Upper lobe of left lung (tissue), 6 donors: ENCODE measurements around the gene ABI1. TPM values are rescaled to one million over a fixed set of nuclear protein-coding genes. Genes with fewer than 3 reads are reported as not detected.
"Not testable (repeated sequence)": the region's sequence is repeated elsewhere in the genome, so short reads cannot be mapped to it uniquely, and the experiment has no call there.

ENCODE experiments used
- ATAC-seq, 2 donors: fragments of 200-7000 bp; cut with Tn5 transposase; one replicate each; pipeline ENCODE4 v1.9.1; 2022; ENCODE audit warnings: mild to moderate bottlenecking in 2 of 2, moderate library complexity in 2 of 2; ENCODE audit not compliant: low FRiP score in 2 of 2
- DNase-seq, 2 donors: peaks; one replicate each; pipeline ENCODE4 v3.0.0-alpha.2; 2019 to 2020
- H3K27ac ChIP-seq, 4 donors: fragments of 200-600 bp; sonication (generic); one replicate each; pipeline ENCODE4 v1.5.1; 2016 to 2019
- H3K27me3 ChIP-seq, 4 donors: fragments of 200-600 bp; sonication (generic); one replicate each; pipeline ENCODE4 v1.5.1; 2017 to 2019
- H3K36me3 ChIP-seq, 4 donors: fragments of 200-600 bp; sonication (generic); one replicate each; pipeline ENCODE4 v1.5.1; 2016 to 2019
- H3K4me1 ChIP-seq, 4 donors: fragments of 200-600 bp; sonication (generic); one replicate each; pipeline ENCODE4 v1.5.1; 2018 to 2019
- H3K4me3 ChIP-seq, 4 donors: fragments of 200-600 bp; sonication (generic); one replicate each; pipeline ENCODE4 v1.5.1; 2017 to 2019; ENCODE audit warnings: mild to moderate bottlenecking in 2 of 4, moderate library complexity in 1 of 4
- H3K9me3 ChIP-seq, 4 donors: fragments of 200-600 bp; sonication (generic); one replicate each; pipeline ENCODE4 v1.5.1; 2018 to 2019
- EP300 ChIP-seq, 4 donors: sonication (generic); formaldehyde crosslinking; IDR thresholded peaks; one replicate each; pipeline ENCODE4 v1.5.1; 2017; ENCODE audit warnings: antibody characterized with exemption in 4 of 4, control low read depth in 2 of 4
- POLR2A ChIP-seq, 4 donors: fragments of 450-650 bp; IDR thresholded peaks; one replicate each; pipeline ENCODE4 v1.5.1; 2016 to 2017; ENCODE audit warnings: antibody characterized with exemption in 4 of 4, mild to moderate bottlenecking in 2 of 4
- POLR2AphosphoS5 ChIP-seq, 2 donors: sonication (generic); formaldehyde crosslinking; IDR thresholded peaks; one replicate each; pipeline ENCODE4 v1.5.1; 2017; ENCODE audit warnings: antibody characterized with exemption in 2 of 2
- WGBS, 2 donors: methylation state at CpG; one replicate each; pipeline ENCODE4 v1.1.5; 2017 to 2018; 5-methylcytosine and 5-hydroxymethylcytosine counted together
- total RNA-seq, 6 donors: library from RNA; depleted of rRNA in 4 of 6; stranded (reverse); fragments of >200 nt in 4 of 6; gene quantifications; one replicate each; pipeline versions ENCODE4 v1.1.0 to v1.2.1, GENCODE V29; 2016 to 2021
- TF ChIP-seq, protein P1 (sequence below), 6 experiments: fragments of 450-650 bp in 4 of 6; fragments of 200-600 bp in 2 of 6; sonication (generic) in 2 of 6; IDR thresholded peaks; one replicate each; pipeline ENCODE4 v1.5.1; 2016 to 2019; ENCODE audit warnings: antibody characterized with exemption in 6 of 6
- donor health status: DM: no; HTN: no; CAD: no; lungs with moderate emphysema.
- donor health status: DM: no; HTN: yes; CAD: no; lungs with severe emphysema.

The ABI1 gene
- total RNA-seq, result 10 to 100 TPM; 23.5 to 57.6 (median 48.6) TPM

DNA sequence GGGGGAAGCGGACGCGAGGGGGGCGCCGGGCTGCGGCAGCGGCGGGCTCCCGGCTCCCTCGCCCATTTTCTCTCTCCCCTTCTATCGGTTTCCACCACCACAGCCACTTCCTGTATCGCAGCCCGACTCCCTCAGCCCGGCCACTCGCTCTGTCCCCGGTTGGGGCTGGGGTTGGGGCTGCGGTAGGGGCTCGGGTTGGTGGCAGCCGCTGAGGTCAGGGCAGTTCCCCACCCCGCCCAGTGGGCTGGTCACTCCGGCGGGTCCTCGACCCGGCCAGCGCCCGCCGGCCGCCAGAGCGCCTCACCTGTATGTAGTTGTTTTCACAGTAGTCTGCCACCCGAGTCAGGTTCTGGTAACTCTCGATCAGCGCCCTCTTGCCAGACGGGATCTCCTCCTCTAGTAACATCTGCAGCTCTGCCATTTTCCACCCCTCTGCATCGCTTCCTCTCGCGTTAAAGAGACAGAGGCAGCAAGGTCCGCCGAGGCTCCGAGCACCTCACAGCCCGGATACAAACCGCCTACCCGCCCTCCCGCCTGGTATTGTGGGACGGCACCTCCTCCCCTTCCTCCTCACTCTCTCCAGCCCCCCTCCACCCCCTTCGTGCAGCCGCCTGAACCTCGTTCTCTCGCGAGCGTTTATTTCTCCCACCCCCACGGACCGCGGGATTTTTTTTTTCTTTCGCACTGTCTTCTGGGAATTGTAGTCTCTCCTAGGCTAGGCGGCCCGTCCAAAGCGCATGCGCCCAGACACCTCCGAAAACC is at the start of gene ABI1:
Gene ABI1 (minus strand): TSS at position 516 of the 762 bp plus-strand sequence. CDS start 95 bp downstream, at position 421.
- ATAC-seq (peak; percentile 97 to 99), DNase-seq (peak; percentile 93 to 98)
- Histone ChIP-seq H3K27ac (peak within 1 kb of the TSS; percentile 96 to 98 (median 97)), H3K4me3 (peak within 1 kb of the TSS; percentile 58 to 92 (median 74)), H3K9me3 (no peaks in the 10 kb centered on the region), H3K27me3 (no peaks in the 10 kb centered on the region), H3K4me1 (peaks cover 19 to 30% (median 29%) of the 10 kb centered on the region in 4 donors), H3K36me3 (no peaks in the 10 kb centered on the region)
- TF ChIP-seq POLR2AphosphoS5 (IDR thresholded peaks at IDR 0.05) (peak; percentile 93 to 99), EP300 (IDR thresholded peaks at IDR 0.05) (peak in 1 of 4 donors; percentile 35), POLR2A (IDR thresholded peaks at IDR 0.05) (peak; percentile 17 to 97 (median 86))
- TF ChIP-seq, protein P1, sequence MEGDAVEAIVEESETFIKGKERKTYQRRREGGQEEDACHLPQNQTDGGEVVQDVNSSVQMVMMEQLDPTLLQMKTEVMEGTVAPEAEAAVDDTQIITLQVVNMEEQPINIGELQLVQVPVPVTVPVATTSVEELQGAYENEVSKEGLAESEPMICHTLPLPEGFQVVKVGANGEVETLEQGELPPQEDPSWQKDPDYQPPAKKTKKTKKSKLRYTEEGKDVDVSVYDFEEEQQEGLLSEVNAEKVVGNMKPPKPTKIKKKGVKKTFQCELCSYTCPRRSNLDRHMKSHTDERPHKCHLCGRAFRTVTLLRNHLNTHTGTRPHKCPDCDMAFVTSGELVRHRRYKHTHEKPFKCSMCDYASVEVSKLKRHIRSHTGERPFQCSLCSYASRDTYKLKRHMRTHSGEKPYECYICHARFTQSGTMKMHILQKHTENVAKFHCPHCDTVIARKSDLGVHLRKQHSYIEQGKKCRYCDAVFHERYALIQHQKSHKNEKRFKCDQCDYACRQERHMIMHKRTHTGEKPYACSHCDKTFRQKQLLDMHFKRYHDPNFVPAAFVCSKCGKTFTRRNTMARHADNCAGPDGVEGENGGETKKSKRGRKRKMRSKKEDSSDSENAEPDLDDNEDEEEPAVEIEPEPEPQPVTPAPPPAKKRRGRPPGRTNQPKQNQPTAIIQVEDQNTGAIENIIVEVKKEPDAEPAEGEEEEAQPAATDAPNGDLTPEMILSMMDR (IDR thresholded peaks at IDR 0.05), result no peak
- 0 to 1% methylated on average over 30 to 48 of the region's 59 CpGs for WGBS, 2 donors

DNA sequence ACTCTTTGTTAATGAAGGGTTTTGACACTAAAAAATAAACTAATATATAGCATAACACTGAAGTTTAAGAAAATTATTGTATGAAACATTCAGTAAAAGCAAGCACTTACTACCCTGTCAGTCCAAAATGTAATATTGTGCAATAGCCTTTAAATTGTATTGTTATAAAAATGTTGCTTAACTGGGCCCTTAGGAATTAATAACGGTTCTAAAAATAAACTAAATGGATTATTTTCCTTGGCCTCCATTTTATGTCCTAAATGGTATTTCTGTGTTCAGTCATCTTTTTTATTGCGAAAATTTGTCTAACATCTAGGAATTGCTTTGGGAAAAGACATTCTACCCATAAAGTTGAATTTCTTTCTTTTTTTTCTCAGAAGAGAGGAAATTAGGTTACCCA is 49.0 kb upstream of the ABI1 start:
- H3K36me3 ChIP-seq, result no peaks in the 10 kb centered on the region
- 68 to 88% methylated on average over 2 of the region's 2 CpGs for WGBS, 2 donors

DNA sequence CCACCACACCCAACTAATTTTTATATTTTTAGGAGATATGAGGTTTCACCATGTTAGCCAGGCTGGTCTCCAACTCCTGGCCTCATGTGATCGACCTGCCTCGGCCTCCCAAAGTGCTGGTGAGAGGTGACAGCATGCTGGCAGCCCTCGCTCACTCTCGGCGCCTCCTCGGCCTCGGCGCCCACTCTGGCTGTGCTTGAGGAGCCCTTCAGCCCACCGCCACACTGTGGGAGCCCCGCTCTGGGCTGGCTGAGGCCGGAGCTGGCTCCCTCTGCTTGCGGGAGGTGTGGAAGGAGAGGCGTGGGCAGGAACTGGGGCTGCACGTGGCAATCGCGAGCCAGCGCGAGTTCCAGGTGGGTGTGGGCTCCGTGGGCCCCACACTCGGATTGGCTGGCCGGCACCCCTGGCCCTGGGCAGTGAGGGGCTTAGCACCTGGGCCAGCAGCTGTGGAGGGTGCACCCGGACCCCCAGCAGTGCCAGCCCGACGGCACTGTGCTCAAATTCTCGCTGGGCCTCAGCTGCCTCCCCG is 44.6 kb upstream of the ABI1 start:
- H3K4me1 ChIP-seq, H3K27ac ChIP-seq, H3K36me3 ChIP-seq, ATAC-seq, H3K4me3 ChIP-seq, H3K9me3 ChIP-seq, H3K27me3 ChIP-seq: not testable (repeated sequence)
- peak in 1 of 2 donors; percentile 72 for DNase-seq
- 87 to 94% methylated on average over 17 to 23 of the region's 26 CpGs for WGBS, 2 donors

More for the DNA sequence above, 49.0 kb upstream of the ABI1 start:
- ATAC-seq, result no peak
- no peaks in the 10 kb centered on the region for H3K9me3 ChIP-seq
- H3K4me3 ChIP-seq, result no peak overlapping the region
- TF ChIP-seq EP300 (IDR thresholded peaks at IDR 0.05), result no peak
- no peak for TF ChIP-seq POLR2AphosphoS5 (IDR thresholded peaks at IDR 0.05)
- TF ChIP-seq, protein P1 (IDR thresholded peaks at IDR 0.05), result no peak
- no peak overlapping the region for H3K27ac ChIP-seq
- no peak for DNase-seq
- no peaks in the 10 kb centered on the region for H3K27me3 ChIP-seq
- no peaks in the 10 kb centered on the region for H3K4me1 ChIP-seq

DNA sequence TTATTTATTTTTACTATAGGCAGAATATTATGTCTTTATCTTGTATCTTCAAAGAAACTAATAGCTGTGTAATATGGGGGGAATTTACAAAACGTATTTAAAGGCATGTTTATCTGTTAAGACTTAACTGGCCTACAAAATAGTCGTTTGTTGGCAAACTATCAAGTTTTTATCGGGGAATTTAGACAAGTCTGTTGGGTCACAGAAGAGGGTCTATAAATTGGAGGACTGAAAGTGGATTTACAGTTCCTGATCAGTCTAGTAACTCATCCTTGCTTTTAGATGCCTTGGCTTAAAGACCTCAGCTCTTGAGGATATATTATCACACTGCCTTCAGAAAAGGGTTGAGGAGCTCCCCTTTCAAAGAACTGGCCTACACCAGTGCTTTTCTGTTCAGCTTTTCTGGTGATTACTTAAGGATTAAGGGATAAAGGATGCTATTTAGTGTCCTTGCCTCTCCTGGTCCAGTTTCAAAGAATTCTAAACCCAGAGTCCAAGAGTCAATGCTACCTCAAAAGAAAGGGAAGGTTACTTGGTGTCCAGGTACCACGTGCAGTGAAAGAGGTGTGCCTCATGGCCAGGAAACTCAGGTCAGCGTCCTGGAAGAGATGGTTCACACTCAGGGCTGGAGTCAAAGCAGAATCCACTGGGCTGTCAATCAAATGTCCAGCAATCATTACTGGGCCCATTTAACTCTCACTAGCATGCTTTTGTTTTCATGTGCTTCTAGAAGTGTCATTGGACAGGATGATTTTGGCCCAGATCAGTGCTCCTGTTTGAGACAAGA is 42.9 kb upstream of the ABI1 start:
- H3K36me3 ChIP-seq, result no peaks in the 10 kb centered on the region
- ATAC-seq (no peak), DNase-seq (no peak)
- no peaks in the 10 kb centered on the region for H3K9me3 ChIP-seq
- WGBS, 2 donors, result 73 to 74% methylated on average over 5 of the region's 5 CpGs
- no peaks in the 10 kb centered on the region for H3K27me3 ChIP-seq
- H3K4me3 ChIP-seq, result no peak overlapping the region
- H3K27ac ChIP-seq, result no peak overlapping the region
- no peaks in the 10 kb centered on the region for H3K4me1 ChIP-seq
- TF ChIP-seq POLR2AphosphoS5 (IDR thresholded peaks at IDR 0.05), result no peak
- no peak for TF ChIP-seq EP300 (IDR thresholded peaks at IDR 0.05)
- TF ChIP-seq POLR2A (IDR thresholded peaks at IDR 0.05), result no peak
- TF ChIP-seq, protein P1 (IDR thresholded peaks at IDR 0.05), result no peak

DNA sequence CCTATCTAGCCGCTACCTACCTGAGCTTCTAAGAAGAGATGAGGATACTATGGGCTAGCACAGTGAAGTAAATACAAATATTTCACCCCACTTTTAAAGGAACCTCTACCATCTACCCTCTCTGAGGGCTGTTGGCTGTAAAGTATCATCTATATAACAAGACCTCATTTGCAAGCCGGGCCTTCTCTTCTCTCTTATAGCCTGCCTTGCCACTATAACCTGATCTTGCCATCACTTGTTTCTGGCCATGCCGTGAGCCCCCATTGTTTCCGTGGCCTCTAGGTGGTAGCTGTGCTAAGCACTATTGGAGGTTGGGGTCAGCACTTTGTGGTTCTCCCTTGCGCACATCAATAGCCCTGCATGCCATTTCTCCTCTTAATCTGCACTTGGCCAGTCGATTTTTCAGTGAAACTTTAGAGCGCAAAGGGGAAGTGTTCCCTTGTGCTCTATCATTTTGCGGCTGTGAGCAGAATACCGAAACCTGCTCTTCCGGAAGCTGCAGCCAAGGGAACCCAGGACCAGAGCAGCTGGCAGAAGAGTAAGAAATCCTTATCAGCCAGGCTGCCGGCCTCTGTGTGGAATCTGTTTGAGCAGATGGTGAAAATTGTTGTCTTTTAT is 31.7 kb upstream of the ABI1 start:
- H3K4me1 ChIP-seq, H3K4me3 ChIP-seq, H3K27ac ChIP-seq, DNase-seq, H3K27me3 ChIP-seq, H3K9me3 ChIP-seq, H3K36me3 ChIP-seq: not testable (repeated sequence)
- peak in 1 of 2 donors; percentile 31 for ATAC-seq
- WGBS, 2 donors, result 65 to 81% methylated on average over 4 to 8 of the region's 11 CpGs
